Measurements from ENCODE around the gene GJB5. TPM values are rescaled to one million over a fixed set of nuclear protein-coding genes. Genes with fewer than 3 reads are reported as not detected.

GJB5 gene
- total and polyA plus RNA-seq, 9 of the 15 experiments (the other 6 are each of a cell fraction or from before 2014, with no cell fraction given): 0.04 TPM; not detected in 8

DNA sequence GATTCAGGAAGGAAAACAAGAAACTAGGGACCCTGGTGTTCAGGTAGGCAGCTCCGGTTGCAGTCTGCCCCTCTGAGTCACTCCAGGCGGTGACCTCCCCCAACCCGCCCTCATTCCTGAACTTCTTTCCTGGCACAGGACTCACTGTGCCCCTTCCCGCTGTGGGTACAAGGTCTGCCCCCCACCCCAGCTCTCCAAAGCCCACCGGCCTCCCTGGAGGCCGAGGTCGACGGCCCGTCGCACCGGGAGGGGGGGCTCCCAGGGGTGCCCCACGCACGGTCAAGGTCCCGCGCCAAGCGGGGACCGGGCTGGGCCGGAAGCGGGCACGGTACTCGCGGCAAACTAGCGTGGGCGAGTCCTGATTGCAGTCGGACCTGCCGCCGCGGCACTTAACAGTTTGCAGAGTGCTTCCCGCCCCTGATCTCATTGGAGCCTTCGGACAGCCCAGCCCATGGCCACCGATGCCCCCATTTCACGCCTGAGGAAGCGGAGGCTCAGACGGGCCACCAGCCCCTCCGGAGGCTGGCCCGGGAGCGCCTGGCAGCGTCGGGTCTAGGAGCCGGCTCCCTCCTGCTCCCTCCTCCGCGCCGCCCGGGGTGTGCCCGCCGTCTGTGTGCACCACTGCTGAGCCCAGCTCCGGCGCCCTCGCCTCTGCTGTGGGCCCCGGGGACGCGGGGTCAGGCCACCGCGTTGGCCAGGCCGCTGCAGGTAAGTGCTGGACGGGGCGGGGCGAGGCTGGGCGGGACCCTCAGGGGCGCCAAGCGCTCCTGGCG is 26.4 kb downstream of the GJB5 start, which contains the start of gene GJB3 (continued):
- TF ChIP-seq, protein P1, sequence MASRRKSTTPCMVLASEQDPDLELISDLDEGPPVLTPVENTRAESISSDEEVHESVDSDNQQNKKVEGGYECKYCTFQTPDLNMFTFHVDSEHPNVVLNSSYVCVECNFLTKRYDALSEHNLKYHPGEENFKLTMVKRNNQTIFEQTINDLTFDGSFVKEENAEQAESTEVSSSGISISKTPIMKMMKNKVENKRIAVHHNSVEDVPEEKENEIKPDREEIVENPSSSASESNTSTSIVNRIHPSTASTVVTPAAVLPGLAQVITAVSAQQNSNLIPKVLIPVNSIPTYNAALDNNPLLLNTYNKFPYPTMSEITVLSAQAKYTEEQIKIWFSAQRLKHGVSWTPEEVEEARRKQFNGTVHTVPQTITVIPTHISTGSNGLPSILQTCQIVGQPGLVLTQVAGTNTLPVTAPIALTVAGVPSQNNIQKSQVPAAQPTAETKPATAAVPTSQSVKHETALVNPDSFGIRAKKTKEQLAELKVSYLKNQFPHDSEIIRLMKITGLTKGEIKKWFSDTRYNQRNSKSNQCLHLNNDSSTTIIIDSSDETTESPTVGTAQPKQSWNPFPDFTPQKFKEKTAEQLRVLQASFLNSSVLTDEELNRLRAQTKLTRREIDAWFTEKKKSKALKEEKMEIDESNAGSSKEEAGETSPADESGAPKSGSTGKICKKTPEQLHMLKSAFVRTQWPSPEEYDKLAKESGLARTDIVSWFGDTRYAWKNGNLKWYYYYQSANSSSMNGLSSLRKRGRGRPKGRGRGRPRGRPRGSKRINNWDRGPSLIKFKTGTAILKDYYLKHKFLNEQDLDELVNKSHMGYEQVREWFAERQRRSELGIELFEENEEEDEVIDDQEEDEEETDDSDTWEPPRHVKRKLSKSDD (conservative IDR thresholded peaks at IDR 0.05; ENCODE audit: low read length): no peak

DNA sequence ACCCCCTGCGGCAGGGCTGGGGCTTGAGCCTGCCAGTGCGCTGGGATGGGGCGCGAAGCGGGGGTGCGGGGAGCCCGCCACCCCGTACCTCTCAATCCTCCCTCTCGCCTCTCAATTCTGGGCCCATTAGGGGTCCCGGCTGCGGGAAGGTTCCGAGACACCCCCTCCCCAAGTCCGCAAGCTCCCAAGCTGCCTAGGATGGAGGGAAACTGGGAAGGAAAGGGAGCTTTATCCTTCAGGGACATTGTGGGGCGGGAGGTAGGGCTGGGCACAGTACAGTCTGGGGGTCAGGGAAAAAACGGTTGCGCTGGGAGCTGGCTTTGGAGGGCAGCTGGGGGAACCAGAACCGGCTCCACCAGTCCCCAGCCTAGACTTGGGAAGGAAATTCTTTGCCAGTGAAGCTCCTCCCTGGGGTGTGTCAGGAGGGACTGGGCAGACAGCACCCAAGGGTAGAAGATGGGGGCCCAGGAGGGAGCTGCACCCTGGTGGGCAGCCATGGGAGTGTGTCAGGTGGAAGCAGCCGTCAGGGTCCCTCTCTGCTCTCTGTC is 27.1 kb downstream of the GJB5 start:
- 6% methylated on average over 9 of the region's 18 CpGs for WGBS (ENCODE audit: insufficient coverage, low coverage, missing lambda C conversion rate)
- DNase-seq (ENCODE audit: extremely low read depth in 1 of 4, low spot score in 3 of 4) (no peak), ATAC-seq (no peak), FAIRE-seq (no peak)
- H3K36me3 ChIP-seq (ENCODE audit: control insufficient read depth, insufficient read depth, low read length): no peaks in the 10 kb centered on the region
- TF ChIP-seq ZBTB5 (IDR thresholded peaks at IDR 0.05): no peak
- TF ChIP-seq ZNF644 (tag; IDR thresholded peaks at IDR 0.05; ENCODE audit: low read depth): no peak
- no peak for TF ChIP-seq KDM5B (IDR thresholded peaks at IDR 0.05; ENCODE audit: insufficient replicate concordance, low read depth, low read length)
- TF ChIP-seq MTA3 (IDR thresholded peaks at IDR 0.05; ENCODE audit: borderline replicate concordance): no peak
- no peak for TF ChIP-seq MECOM (CRISPR knock-in tag; IDR thresholded peaks at IDR 0.05)
- TF ChIP-seq MEF2A (IDR thresholded peaks at IDR 0.05; ENCODE audit: control insufficient read depth, low read depth, low read length): no peak
- no peak for TF ChIP-seq ZFP30 (CRISPR knock-in tag; IDR thresholded peaks at IDR 0.05; ENCODE audit: borderline replicate concordance)
- no peak for TF ChIP-seq TFAM (CRISPR knock-in tag; conservative IDR thresholded peaks at IDR 0.05)
- CTCF ChIA-PET (ENCODE audit: low intra/inter-chr PET ratio): no interaction called here
- peaks cover 0 to 16% of the 10 kb centered on the region in 2 experiments; a peak in 1 of 5 replicates for H3K4me1 ChIP-seq (replicated peaks in 1 of 2; ENCODE audit: control insufficient read depth in 2 of 2, insufficient read depth in 2 of 2, low read length in 2 of 2)
- intact Hi-C loops (cut with micrococcal nuclease): no loop called here
- no peaks in the 10 kb centered on the region for H3K79me2 ChIP-seq (ENCODE audit: control insufficient read depth, insufficient read depth, low read length)
- peaks cover 5% of the 10 kb centered on the region; the same call in 1 of the 2 replicates for H4K20me1 ChIP-seq (replicated peaks; ENCODE audit: control insufficient read depth, insufficient read depth, low read length)
- H3K9ac ChIP-seq (ENCODE audit: insufficient read depth in 1 of 2, low read depth in 2 of 2, low read length in 2 of 2): no peak overlapping the region
- peaks cover 4% of the 10 kb centered on the region for H3K9me1 ChIP-seq (ENCODE audit: control insufficient read depth, insufficient read depth, low read length)
- no peak overlapping the region for H3K27ac ChIP-seq (ENCODE audit: extremely low read depth, low read depth, low read length)
- in situ Hi-C loops (cut with MboI): no loop called here
- no peak overlapping the region for H3K4me3 ChIP-seq
- no TSS peak for BruUV-seq (replicated peaks)
- no peak overlapping the region for H3K4me2 ChIP-seq (ENCODE audit: insufficient read depth, low read length)
- no peak overlapping the region for H2AFZ ChIP-seq (ENCODE audit: low read depth, low read length)
- POLR2A ChIA-PET: interaction anchor here (0.6 kb wide), 1 partner anchor 1162 kb away, joined by 3 read pairs; no protein-coding TSS in a partner anchor
- peaks cover 47 to 89% of the 10 kb centered on the region in 2 experiments for H3K27me3 ChIP-seq (ENCODE audit: control insufficient read depth in 2 of 2, insufficient read depth in 2 of 2, low read length in 2 of 2)
- H3K9me3 ChIP-seq (replicated peaks; ENCODE audit: control insufficient read depth, insufficient read depth, low read depth, low read length): no peaks in the 10 kb centered on the region

Measured in K562 (cell line).